WTC11 (cell line): ENCODE results near the gene IQCC. TPM values are rescaled to one million over a fixed set of nuclear protein-coding genes. Genes with fewer than 3 reads are reported as not detected.

Experiments used
- ARID4B ChIP-seq: sonication (generic); formaldehyde crosslinking; IDR thresholded peaks from 2 replicates; pipeline ENCODE4 v1.8.0; 2023; ENCODE audit warnings: missing genetic modification reagents, mild to moderate bottlenecking, borderline replicate concordance
- ATF6 ChIP-seq: sonication (generic); formaldehyde crosslinking; IDR thresholded peaks from 2 replicates; pipeline ENCODE4 v1.8.1; 2023; ENCODE audit warnings: mild to moderate bottlenecking, missing genetic modification reagents
- CDX4 ChIP-seq: fragments of 250-450 bp; sonication (Bioruptor Pico); IDR thresholded peaks from 2 replicates; pipeline ENCODE4 v1.9.0; 2021; ENCODE audit warnings: moderate library complexity, mild to moderate bottlenecking, inconsistent platforms, borderline replicate concordance
- E2F1 ChIP-seq: sonication (generic); formaldehyde crosslinking; IDR thresholded peaks from 2 replicates; pipeline ENCODE4 v1.8.0; 2022; ENCODE audit warnings: mild to moderate bottlenecking, missing genetic modification reagents
- E2F4 ChIP-seq: sonication (generic); formaldehyde crosslinking; IDR thresholded peaks from 2 replicates; pipeline ENCODE4 v1.8.1; 2022; ENCODE audit warnings: low read depth, mild to moderate bottlenecking, moderate library complexity, missing genetic modification reagents, borderline replicate concordance
- EMX1 ChIP-seq: fragments of 250-450 bp; sonication (Bioruptor Pico); IDR thresholded peaks from 2 replicates; pipeline ENCODE4 v1.8.0; 2021; ENCODE audit warnings: mild to moderate bottlenecking
- GRHL2 ChIP-seq: fragments of 250-450 bp; sonication (Bioruptor Pico); IDR thresholded peaks from 2 replicates; pipeline ENCODE4 v1.8.0; 2022; ENCODE audit warnings: mild to moderate bottlenecking, moderate library complexity; ENCODE audit not compliant: insufficient replicate concordance, severe bottlenecking
- JAZF1 ChIP-seq: fragments of 250-450 bp; sonication (Bioruptor Pico); IDR thresholded peaks from 2 replicates; pipeline ENCODE4 v1.9.0; 2021; ENCODE audit warnings: moderate library complexity, mild to moderate bottlenecking, inconsistent platforms
- KAT7 ChIP-seq: sonication (generic); formaldehyde crosslinking; IDR thresholded peaks from 2 replicates; pipeline ENCODE4 v1.8.1; 2023; ENCODE audit warnings: missing genetic modification reagents, mild to moderate bottlenecking, borderline replicate concordance
- NR3C1 ChIP-seq: sonication (generic); formaldehyde crosslinking; conservative IDR thresholded peaks from 2 replicates; pipeline ENCODE4 v1.8.1; 2023; ENCODE audit warnings: low read depth, mild to moderate bottlenecking, missing genetic modification reagents
- RELA ChIP-seq: sonication (generic); formaldehyde crosslinking; IDR thresholded peaks from 2 replicates; pipeline ENCODE4 v1.8.1; 2022; ENCODE audit warnings: missing genetic modification reagents, mild to moderate bottlenecking, borderline replicate concordance
- SMAD4 ChIP-seq: sonication (generic); formaldehyde crosslinking; IDR thresholded peaks from 2 replicates; pipeline ENCODE4 v1.8.0; 2022; ENCODE audit warnings: mild to moderate bottlenecking, missing genetic modification reagents
- USF1 ChIP-seq: sonication (generic); formaldehyde crosslinking; IDR thresholded peaks from 2 replicates; pipeline ENCODE4 v1.8.0; 2022; ENCODE audit warnings: mild to moderate bottlenecking, missing genetic modification reagents
- ZMAT4 ChIP-seq: fragments of 250-450 bp; sonication (Bioruptor Pico); IDR thresholded peaks from 2 replicates; pipeline ENCODE4 v1.9.0; 2021; ENCODE audit warnings: mild to moderate bottlenecking
- ZNF121 ChIP-seq: sonication (generic); formaldehyde crosslinking; IDR thresholded peaks from 2 replicates; pipeline ENCODE4 v1.8.0; 2023; ENCODE audit warnings: missing genetic modification reagents
- ZNF138 ChIP-seq: sonication (generic); formaldehyde crosslinking; conservative IDR thresholded peaks from 2 replicates; pipeline ENCODE4 v1.8.1; 2022; ENCODE audit warnings: mild to moderate bottlenecking, moderate library complexity, missing genetic modification reagents
- ZNF232 ChIP-seq: sonication (generic); formaldehyde crosslinking; IDR thresholded peaks from 2 replicates; pipeline ENCODE4 v1.8.0; 2022; ENCODE audit warnings: mild to moderate bottlenecking, missing genetic modification reagents
- ZNF317 ChIP-seq: sonication (generic); formaldehyde crosslinking; IDR thresholded peaks from 2 replicates; pipeline ENCODE4 v1.8.1; 2023; ENCODE audit warnings: low read depth, mild to moderate bottlenecking, moderate library complexity, missing genetic modification reagents, borderline replicate concordance
- ZNF423 ChIP-seq: fragments of 250-450 bp; sonication (Bioruptor Pico); IDR thresholded peaks from 2 replicates; pipeline ENCODE4 v2.1.2; 2022; ENCODE audit warnings: mild to moderate bottlenecking, moderate library complexity
- ZNF425 ChIP-seq: fragments of 250-450 bp; sonication (Bioruptor Pico); conservative IDR thresholded peaks from 2 replicates; pipeline ENCODE4 v1.9.0; 2021; ENCODE audit warnings: mild to moderate bottlenecking
- ZNF512 ChIP-seq: sonication (generic); formaldehyde crosslinking; IDR thresholded peaks from 2 replicates; pipeline ENCODE4 v1.8.1; 2022; ENCODE audit warnings: missing genetic modification reagents, borderline replicate concordance
- total RNA-seq: library from RNA; stranded (reverse); gene quantifications from 3 replicates; pipeline ENCODE4 v1.2.3, GENCODE V29; 2021

The IQCC gene
- total RNA-seq, 1 experiment from 2014 or later, result 5.2 TPM

GRCh38 chr1:32247983-32248889 lies 42.8 kb downstream of the IQCC start (continued):
- TF ChIP-seq SMAD4 (CRISPR knock-in tag) (no peak), ZNF121 (CRISPR knock-in tag) (peak; percentile 92), ATF6 (CRISPR knock-in tag) (no peak), RELA (no peak), EMX1 (no peak), ZNF512 (CRISPR knock-in tag) (no peak), USF1 (CRISPR knock-in tag) (no peak), ZNF317 (no peak), E2F4 (CRISPR knock-in tag) (no peak), ZNF423 (CRISPR knock-in tag) (no peak), JAZF1 (CRISPR knock-in tag) (no peak), GRHL2 (CRISPR knock-in tag) (no peak), ZNF425 (CRISPR knock-in tag) (no peak), ZMAT4 (CRISPR knock-in tag) (no peak), ARID4B (CRISPR knock-in tag) (0 out of 2 replicates have a peak, but pooled peaks have one; percentile 50), ZNF232 (CRISPR knock-in tag) (no peak), ZNF138 (CRISPR knock-in tag) (no peak), E2F1 (no peak), NR3C1 (CRISPR knock-in tag) (no peak), KAT7 (CRISPR knock-in tag) (no peak), CDX4 (no peak)
